ENCODE measurements around the gene KMO.

GRCh38 chr1:241641773-241642592, 109.8 kb downstream of the KMO start:
- no peak for TF ChIP-seq EZH2phosphoT487 (IDR thresholded peaks at IDR 0.05; ENCODE audit: insufficient read depth, low read depth)
- no peak for TF ChIP-seq EZH2 (IDR thresholded peaks at IDR 0.05; ENCODE audit: insufficient read depth, poor library complexity, severe bottlenecking)
